Iris pigment epithelial cell (primary cell): ENCODE results near the gene CBFA2T2.
A peak's percentile ranks its signal among the peaks of the same experiment; 100 is the strongest.
"Not testable (repeated sequence)": the region's sequence is repeated elsewhere in the genome, so short reads cannot be mapped to it uniquely, and the experiment has no call there.

Source experiments
- DNase-seq: peaks from one replicate; pipeline ENCODE4 v3.0.0-alpha.2; 2011; ENCODE audit warnings: low read depth

The CBFA2T2 gene

GRCh38 chr20:33549229-33549999 is 59.5 kb downstream of the CBFA2T2 start:
- no peak for DNase-seq

GRCh38 chr20:33551778-33552177 is 61.9 kb downstream of the CBFA2T2 start:
- DNase-seq, result peak; percentile 22

- no peak for DNase-seq
Observed at GRCh38 chr20:33552519-33552918, 62.6 kb downstream of the CBFA2T2 start.

- DNase-seq, result peak; percentile 32
Observed at GRCh38 chr20:33553516-33553915, 63.6 kb downstream of the CBFA2T2 start.

GRCh38 chr20:33554914-33555420 is 65.1 kb downstream of the CBFA2T2 start:
- peak; percentile 98 for DNase-seq

GRCh38 chr20:33555755-33556154 is 65.9 kb downstream of the CBFA2T2 start:
- DNase-seq, result no peak

- no peak for DNase-seq
Observed at GRCh38 chr20:33556246-33556645, 66.3 kb downstream of the CBFA2T2 start.

GRCh38 chr20:33558348-33559144 is 68.7 kb downstream of the CBFA2T2 start:
- no peak for DNase-seq

- no peak for DNase-seq
Observed at GRCh38 chr20:33559212-33559611, 69.3 kb downstream of the CBFA2T2 start.

- no peak for DNase-seq
Observed at GRCh38 chr20:33560026-33560425, 70.1 kb downstream of the CBFA2T2 start.

- not testable (repeated sequence) for DNase-seq
Observed at GRCh38 chr20:33561053-33561452, 71.2 kb downstream of the CBFA2T2 start.

- peak; percentile 91 for DNase-seq
Observed at GRCh38 chr20:33561692-33562601, 72.1 kb downstream of the CBFA2T2 start.

- DNase-seq, result no peak
Observed at GRCh38 chr20:33563788-33564187, 73.9 kb downstream of the CBFA2T2 start.

- DNase-seq, result no peak
Observed at GRCh38 chr20:33566781-33567603, 77.1 kb downstream of the CBFA2T2 start.

GRCh38 chr20:33567949-33568348 is 78.1 kb downstream of the CBFA2T2 start:
- DNase-seq, result no peak

GRCh38 chr20:33568378-33568777 is 78.5 kb downstream of the CBFA2T2 start:
- no peak for DNase-seq

GRCh38 chr20:33568868-33569801 is 79.2 kb downstream of the CBFA2T2 start:
- no peak for DNase-seq

GRCh38 chr20:33569802-33570391 is 80.0 kb downstream of the CBFA2T2 start:
- no peak for DNase-seq

- DNase-seq, result no peak
Observed at GRCh38 chr20:33570743-33571142, 80.8 kb downstream of the CBFA2T2 start.

- DNase-seq, result not testable (repeated sequence)
Observed at GRCh38 chr20:33573268-33573667, 83.4 kb downstream of the CBFA2T2 start.
